GM12878 (cell line): ENCODE data around the gene LILRB3. TPM values are rescaled to one million over a fixed set of nuclear protein-coding genes. Genes with fewer than 3 reads are reported as not detected.

Experiments used
- ATAC-seq: fragments of 200-7000 bp; cut with Tn5 transposase; 3 replicates; pipeline ENCODE4 v1.9.1; 2020; ENCODE audit warnings: mild to moderate bottlenecking, moderate library complexity
- BruUV-seq: library from RNA; stranded (reverse); fragments of 400-500 nt; replicated peaks from 2 replicates; lab custom pipeline; 2021; lab: Mats Ljungman, UMichigan
- CTCF ChIA-PET: fragments of 300-600 bp; sonication (Branson Sonifier 250); formaldehyde crosslinking; extraction: SDS; loops from one replicate; lab custom pipeline; 2021; ENCODE audit warnings: inconsistent platforms; lab: Yijun Ruan, JAX
- POLR2A ChIA-PET: fragments of 350-600 bp; formaldehyde crosslinking; extraction: SDS; loops from one replicate; lab custom pipeline; 2021; ENCODE audit warnings: inconsistent platforms; lab: Charles Lee
- RAD21 ChIA-PET: fragments of 300-600 bp; sonication (Branson Sonifier 250); formaldehyde crosslinking; loops from one replicate; lab custom pipeline; 2023; ENCODE audit warnings: antibody characterized with exemption; ENCODE audit not compliant: unreplicated experiment; lab: Charles Lee
- SMC1A ChIA-PET: fragments of 300-600 bp; sonication (Branson Sonifier 250); formaldehyde crosslinking; loops from one replicate; lab custom pipeline; 2023; ENCODE audit not compliant: unreplicated experiment, uncharacterized antibody; lab: Charles Lee
- DNase-seq: peaks from one replicate; pipeline ENCODE4 v3.0.0-alpha.2; 2011; ENCODE audit warnings: low read depth, low spot score
- FAIRE-seq: peaks from 3 replicates; lab custom pipeline; 2011; peaks lifted over from hg19 to GRCh38; lab: Jason Lieb, UNC
- H2AFZ ChIP-seq: 2 replicates; pipeline ENCODE4 v1.6.0; 2011; ENCODE audit warnings: low read depth, low read length, control low read depth; ENCODE audit not compliant: control insufficient read depth
- H3K27ac ChIP-seq: 2 replicates; pipeline ENCODE4 v1.5.1; 2011; ENCODE audit warnings: control low read depth; ENCODE audit not compliant: control insufficient read depth, insufficient read depth
- H3K27me3 ChIP-seq, 2 experiments: replicated peaks in 1 of 2; 2 replicates each; pipeline versions ENCODE4 v1.6.0 to v1.6.1; 2011; ENCODE audit warnings: low read length in 1 of 2; ENCODE audit not compliant: control insufficient read depth in 2 of 2, insufficient read depth in 2 of 2
- H3K36me3 ChIP-seq, 2 experiments: 2 replicates each; pipeline ENCODE4 v1.5.1; 2011; ENCODE audit warnings: low read length in 1 of 2; ENCODE audit not compliant: control insufficient read depth in 2 of 2, insufficient read depth in 2 of 2
- H3K4me1 ChIP-seq: 2 replicates; pipeline ENCODE4 v1.6.1; 2011; ENCODE audit warnings: mild to moderate bottlenecking, low read length, moderate library complexity, mixed read lengths; ENCODE audit not compliant: control insufficient read depth, insufficient read depth
- H3K4me2 ChIP-seq: 2 replicates; pipeline ENCODE4 v1.6.0; 2011; ENCODE audit warnings: control low read depth; ENCODE audit not compliant: control insufficient read depth, insufficient read depth
- H3K4me3 ChIP-seq: fragments of 200-600 bp; sonication (generic); 2 replicates; pipeline ENCODE4 v1.5.1; 2016
- H3K79me2 ChIP-seq: 2 replicates; pipeline ENCODE4 v1.6.0; 2011; ENCODE audit warnings: low read length; ENCODE audit not compliant: control insufficient read depth, insufficient read depth
- H3K9ac ChIP-seq: 2 replicates; pipeline ENCODE4 v1.8.0; 2011; ENCODE audit warnings: low read length, control low read depth, mixed read lengths; ENCODE audit not compliant: control insufficient read depth, insufficient read depth
- H3K9me3 ChIP-seq: replicated peaks from 3 replicates; pipeline ENCODE4 v1.5.1; 2011; ENCODE audit warnings: mild to moderate bottlenecking, low read length; ENCODE audit not compliant: control insufficient read depth, insufficient read depth
- H4K20me1 ChIP-seq: 2 replicates; pipeline ENCODE4 v1.6.0; 2011; ENCODE audit not compliant: control insufficient read depth, insufficient read depth
- FOS ChIP-seq: IDR thresholded peaks from 3 replicates; pipeline ENCODE4 v1.6.1; 2011; ENCODE audit warnings: borderline replicate concordance; ENCODE audit not compliant: insufficient read length; ENCODE audit errors: extremely low read depth
- HDAC2 ChIP-seq: fragments of 200-600 bp; sonication (generic); IDR thresholded peaks from 2 replicates; pipeline ENCODE4 v1.6.1; 2017
- IRF5 ChIP-seq: fragments of 450-650 bp; IDR thresholded peaks from 2 replicates; pipeline ENCODE4 v1.6.1; 2017; ENCODE audit warnings: borderline replicate concordance
- TCF7 ChIP-seq: IDR thresholded peaks from 2 replicates; pipeline ENCODE4 v1.6.1; 2014; ENCODE audit warnings: antibody characterized with exemption, borderline replicate concordance
- ZBED1 ChIP-seq: IDR thresholded peaks from 2 replicates; pipeline ENCODE4 v1.6.1; 2016; ENCODE audit warnings: borderline replicate concordance
- ZBTB40 ChIP-seq: fragments of 450-650 bp; IDR thresholded peaks from 2 replicates; pipeline ENCODE4 v1.6.1; 2016; ENCODE audit warnings: mild to moderate bottlenecking, moderate library complexity, borderline replicate concordance
- WGBS: methylation state at CpG from one replicate; pipeline ENCODE4 v1.1.6; 2016; ENCODE audit warnings: low lambda C conversion rate; ENCODE audit not compliant: insufficient replicate concordance, insufficient coverage; ENCODE audit errors: missing lambda C conversion rate; 5-methylcytosine and 5-hydroxymethylcytosine counted together
- in situ Hi-C: fragments of 300-500 bp; cut with MboI; formaldehyde crosslinking; loops from 9 replicates; pipeline ENCODE4 v1.14.3; 2018; ENCODE audit warnings: mixed read lengths
- intact Hi-C: fragments of 100-400 bp; cut with micrococcal nuclease; formaldehyde crosslinking; loops from one replicate; pipeline ENCODE4 v1.14.2; 2022; ENCODE audit not compliant: unreplicated experiment
- polyA plus RNA-seq, 11 experiments: library from polyadenylated mRNA; depleted of rRNA in 4 of 11; unstranded in 6 of 11; stranded (reverse) in 5 of 11; fragments of >200 nt; fragmentation: Nextera tagmentation in 4 of 11; fragmentation: Illumina TruSeq in 1 of 11; extraction: Ambion mirVana in 4 of 11; extraction: Trizol in 1 of 11; gene quantifications; 1 replicate in 1 of 11; 2 replicates in 10 of 11; pipeline versions ENCODE4 v1.2.1 to v1.2.3, GENCODE V29; 2011 to 2016; ENCODE audit warnings: inconsistent platforms in 2 of 11, missing spikeins in 2 of 11, low read depth in 1 of 11
- total RNA-seq, 4 experiments: library from RNA; depleted of rRNA in 3 of 4; stranded (reverse); fragments of >200 nt in 3 of 4; fragmentation: Illumina TruSeq in 1 of 4; extraction: Trizol in 1 of 4; gene quantifications; 2 replicates each; pipeline versions ENCODE4 v1.2.1 to v1.2.3, GENCODE V29; 2013 to 2021
- TF ChIP-seq, protein P1 (sequence below), 3 experiments: IDR thresholded peaks in 2 of 3; conservative IDR thresholded peaks in 1 of 3; 2 replicates each; pipeline ENCODE4 v1.5.1; 2011; ENCODE audit warnings: low read depth in 3 of 3, low read length in 3 of 3, mild to moderate bottlenecking in 3 of 3, control low read depth in 2 of 3, moderate library complexity in 2 of 3, inconsistent platforms in 1 of 3, mixed read lengths in 1 of 3; ENCODE audit not compliant: control insufficient read depth in 2 of 3, insufficient read depth in 1 of 3; ENCODE audit errors: extremely low read depth in 1 of 3
- TF ChIP-seq, protein P2 (sequence below): fragments of 450-650 bp; formaldehyde crosslinking; IDR thresholded peaks from 2 replicates; pipeline ENCODE4 v1.5.0; 2022; ENCODE audit warnings: mild to moderate bottlenecking, missing genetic modification characterization
- TF ChIP-seq, protein P3 (sequence below): IDR thresholded peaks from 2 replicates; pipeline ENCODE4 v1.6.1; 2012; ENCODE audit warnings: low read depth, low read length, improper control_type of control experiment

Gene LILRB3
- total and polyA plus RNA-seq, 10 of the 15 experiments (the other 5 are each of a cell fraction or from before 2014, with no cell fraction given): 0.04 to 1.1 (median 0.18) TPM; not detected in 1

DNA sequence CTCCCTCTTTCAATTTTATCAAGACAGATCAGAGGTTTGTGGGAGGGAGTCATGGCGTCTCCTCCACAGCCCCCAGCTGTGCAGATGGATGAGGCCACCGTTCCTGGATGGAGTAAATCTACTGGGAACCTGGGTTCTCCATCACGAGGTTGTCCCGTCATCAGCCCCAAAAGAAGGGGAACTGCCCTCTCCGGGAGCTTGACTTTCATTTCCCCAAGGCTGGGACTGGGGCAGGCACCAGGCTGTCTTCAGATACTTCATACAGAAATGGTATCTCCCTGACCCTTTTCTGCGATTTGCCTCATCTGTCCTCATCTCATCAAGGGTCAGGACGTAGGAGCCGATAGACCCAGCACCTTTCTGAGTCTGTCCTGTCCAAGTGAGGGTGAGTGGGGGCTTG lies 48.3 kb upstream of the LILRB3 start:
- Histone ChIP-seq H3K27me3 (peaks cover 0 to 3% of the 10 kb centered on the region in 2 experiments; a peak in 1 of 4 replicates), H3K9me3 (no peaks in the 10 kb centered on the region; the same call in 2 of the 3 replicates), H2AFZ (no peak overlapping the region), H3K9ac (no peak overlapping the region), H3K79me2 (no peaks in the 10 kb centered on the region), H4K20me1 (no peaks in the 10 kb centered on the region), H3K4me3 (no peak overlapping the region), H3K4me2 (no peak overlapping the region), H3K27ac (no peak overlapping the region), H3K4me1 (no peaks in the 10 kb centered on the region), H3K36me3 (no peaks in the 10 kb centered on the region)
- SMC1A ChIA-PET: interaction anchor here (0.8 kb wide), 1 partner anchor 39 kb away, joined by 3 read pairs; no protein-coding TSS in a partner anchor
- DNase-seq (no peak), FAIRE-seq (no peak), ATAC-seq (no peak)
- RAD21 ChIA-PET: no interaction called here
- POLR2A ChIA-PET: no interaction called here
- 21% methylated on average over 8 of the region's 8 CpGs for WGBS
- intact Hi-C loops (no loop called here), in situ Hi-C loops (no loop called here)
- CTCF ChIA-PET: interaction anchor here (7.1 kb wide), 1 partner anchor 119 kb away, joined by 60 read pairs; no protein-coding TSS in a partner anchor
- no TSS peak for BruUV-seq
- TF ChIP-seq TCF7: no peak
- TF ChIP-seq, protein P1, sequence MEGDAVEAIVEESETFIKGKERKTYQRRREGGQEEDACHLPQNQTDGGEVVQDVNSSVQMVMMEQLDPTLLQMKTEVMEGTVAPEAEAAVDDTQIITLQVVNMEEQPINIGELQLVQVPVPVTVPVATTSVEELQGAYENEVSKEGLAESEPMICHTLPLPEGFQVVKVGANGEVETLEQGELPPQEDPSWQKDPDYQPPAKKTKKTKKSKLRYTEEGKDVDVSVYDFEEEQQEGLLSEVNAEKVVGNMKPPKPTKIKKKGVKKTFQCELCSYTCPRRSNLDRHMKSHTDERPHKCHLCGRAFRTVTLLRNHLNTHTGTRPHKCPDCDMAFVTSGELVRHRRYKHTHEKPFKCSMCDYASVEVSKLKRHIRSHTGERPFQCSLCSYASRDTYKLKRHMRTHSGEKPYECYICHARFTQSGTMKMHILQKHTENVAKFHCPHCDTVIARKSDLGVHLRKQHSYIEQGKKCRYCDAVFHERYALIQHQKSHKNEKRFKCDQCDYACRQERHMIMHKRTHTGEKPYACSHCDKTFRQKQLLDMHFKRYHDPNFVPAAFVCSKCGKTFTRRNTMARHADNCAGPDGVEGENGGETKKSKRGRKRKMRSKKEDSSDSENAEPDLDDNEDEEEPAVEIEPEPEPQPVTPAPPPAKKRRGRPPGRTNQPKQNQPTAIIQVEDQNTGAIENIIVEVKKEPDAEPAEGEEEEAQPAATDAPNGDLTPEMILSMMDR (IDR thresholded peaks at IDR 0.05 in 2 of 3, conservative IDR thresholded peaks at IDR 0.05 in 1 of 3; ENCODE audit: control insufficient read depth in 2 of 3, extremely low read depth in 1 of 3, insufficient read depth in 1 of 3, low read depth in 3 of 3, low read length in 3 of 3): no peak
- TF ChIP-seq ZBED1: no peak
- TF ChIP-seq FOS: no peak
- TF ChIP-seq HDAC2: no peak
- no peak for TF ChIP-seq ZBTB40
- TF ChIP-seq, protein P2, sequence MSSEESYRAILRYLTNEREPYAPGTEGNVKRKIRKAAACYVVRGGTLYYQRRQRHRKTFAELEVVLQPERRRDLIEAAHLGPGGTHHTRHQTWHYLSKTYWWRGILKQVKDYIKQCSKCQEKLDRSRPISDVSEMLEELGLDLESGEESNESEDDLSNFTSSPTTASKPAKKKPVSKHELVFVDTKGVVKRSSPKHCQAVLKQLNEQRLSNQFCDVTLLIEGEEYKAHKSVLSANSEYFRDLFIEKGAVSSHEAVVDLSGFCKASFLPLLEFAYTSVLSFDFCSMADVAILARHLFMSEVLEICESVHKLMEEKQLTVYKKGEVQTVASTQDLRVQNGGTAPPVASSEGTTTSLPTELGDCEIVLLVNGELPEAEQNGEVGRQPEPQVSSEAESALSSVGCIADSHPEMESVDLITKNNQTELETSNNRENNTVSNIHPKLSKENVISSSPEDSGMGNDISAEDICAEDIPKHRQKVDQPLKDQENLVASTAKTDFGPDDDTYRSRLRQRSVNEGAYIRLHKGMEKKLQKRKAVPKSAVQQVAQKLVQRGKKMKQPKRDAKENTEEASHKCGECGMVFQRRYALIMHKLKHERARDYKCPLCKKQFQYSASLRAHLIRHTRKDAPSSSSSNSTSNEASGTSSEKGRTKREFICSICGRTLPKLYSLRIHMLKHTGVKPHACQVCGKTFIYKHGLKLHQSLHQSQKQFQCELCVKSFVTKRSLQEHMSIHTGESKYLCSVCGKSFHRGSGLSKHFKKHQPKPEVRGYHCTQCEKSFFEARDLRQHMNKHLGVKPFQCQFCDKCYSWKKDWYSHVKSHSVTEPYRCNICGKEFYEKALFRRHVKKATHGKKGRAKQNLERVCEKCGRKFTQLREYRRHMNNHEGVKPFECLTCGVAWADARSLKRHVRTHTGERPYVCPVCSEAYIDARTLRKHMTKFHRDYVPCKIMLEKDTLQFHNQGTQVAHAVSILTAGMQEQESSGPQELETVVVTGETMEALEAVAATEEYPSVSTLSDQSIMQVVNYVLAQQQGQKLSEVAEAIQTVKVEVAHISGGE (CRISPR knock-in tag): no peak
- TF ChIP-seq IRF5: no peak
- TF ChIP-seq, protein P3, sequence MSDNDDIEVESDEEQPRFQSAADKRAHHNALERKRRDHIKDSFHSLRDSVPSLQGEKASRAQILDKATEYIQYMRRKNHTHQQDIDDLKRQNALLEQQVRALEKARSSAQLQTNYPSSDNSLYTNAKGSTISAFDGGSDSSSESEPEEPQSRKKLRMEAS: no peak
